ENCODE data around the gene MT4.

Gene MT4

GRCh38 chr16:56560447-56560846, 4.4 kb upstream of the MT4 start:
- no peak overlapping the region for H2AFZ ChIP-seq (ENCODE audit: low read depth, low read length, severe bottlenecking)

DNA sequence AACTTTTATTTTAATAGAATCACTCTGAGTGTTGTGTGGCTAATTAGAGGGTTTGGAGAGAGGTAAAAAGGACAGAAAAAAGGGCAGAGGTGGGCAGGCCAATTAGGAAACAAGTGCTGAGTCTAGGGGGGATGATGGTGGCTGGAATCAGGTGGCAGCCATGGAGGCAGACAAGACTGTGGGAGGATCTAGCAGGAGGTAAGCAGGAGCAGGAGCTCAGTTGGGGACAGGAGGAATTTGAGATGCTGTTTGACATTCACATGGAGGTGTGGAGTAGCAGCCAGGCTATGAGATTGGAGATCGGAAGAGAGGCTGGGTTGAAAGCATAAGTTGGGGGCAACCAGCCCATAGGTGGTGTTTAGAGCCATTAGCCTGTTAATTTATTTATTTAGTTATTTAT, 3.7 kb upstream of the MT4 start:
- Histone ChIP-seq H4K20me1 (ENCODE audit: low read depth, low read length) (no peaks in the 10 kb centered on the region), H3K9ac (ENCODE audit: low read length) (no peak overlapping the region), H3K27me3 (ENCODE audit: low read length) (no peaks in the 10 kb centered on the region; the same call in 1 of the 2 replicates), H3K4me2 (ENCODE audit: low read depth, low read length, poor library complexity, severe bottlenecking) (no peak overlapping the region), H3K4me3 (ENCODE audit: insufficient read depth, low read length, poor library complexity, severe bottlenecking) (no peak overlapping the region), H3K9me3 (ENCODE audit: insufficient read depth, low read length) (no peaks in the 10 kb centered on the region), H2AFZ (ENCODE audit: low read depth, low read length, severe bottlenecking) (no peak overlapping the region), H3K27ac (ENCODE audit: low read depth, low read length) (no peak overlapping the region), H3F3A (ENCODE audit: insufficient read depth) (no peaks in the 10 kb centered on the region), H3K79me2 (ENCODE audit: insufficient read depth, low read length) (no peaks in the 10 kb centered on the region), H3K9me2 (replicated peaks; ENCODE audit: insufficient read depth, low read length) (no peaks in the 10 kb centered on the region), H3K36me3 (ENCODE audit: low read length) (no peaks in the 10 kb centered on the region)
- TF ChIP-seq, protein P1, sequence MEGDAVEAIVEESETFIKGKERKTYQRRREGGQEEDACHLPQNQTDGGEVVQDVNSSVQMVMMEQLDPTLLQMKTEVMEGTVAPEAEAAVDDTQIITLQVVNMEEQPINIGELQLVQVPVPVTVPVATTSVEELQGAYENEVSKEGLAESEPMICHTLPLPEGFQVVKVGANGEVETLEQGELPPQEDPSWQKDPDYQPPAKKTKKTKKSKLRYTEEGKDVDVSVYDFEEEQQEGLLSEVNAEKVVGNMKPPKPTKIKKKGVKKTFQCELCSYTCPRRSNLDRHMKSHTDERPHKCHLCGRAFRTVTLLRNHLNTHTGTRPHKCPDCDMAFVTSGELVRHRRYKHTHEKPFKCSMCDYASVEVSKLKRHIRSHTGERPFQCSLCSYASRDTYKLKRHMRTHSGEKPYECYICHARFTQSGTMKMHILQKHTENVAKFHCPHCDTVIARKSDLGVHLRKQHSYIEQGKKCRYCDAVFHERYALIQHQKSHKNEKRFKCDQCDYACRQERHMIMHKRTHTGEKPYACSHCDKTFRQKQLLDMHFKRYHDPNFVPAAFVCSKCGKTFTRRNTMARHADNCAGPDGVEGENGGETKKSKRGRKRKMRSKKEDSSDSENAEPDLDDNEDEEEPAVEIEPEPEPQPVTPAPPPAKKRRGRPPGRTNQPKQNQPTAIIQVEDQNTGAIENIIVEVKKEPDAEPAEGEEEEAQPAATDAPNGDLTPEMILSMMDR (IDR thresholded peaks at IDR 0.05; ENCODE audit: insufficient read depth, low read length, poor library complexity, severe bottlenecking) = no peak
- no peak for TF ChIP-seq EZH2phosphoT487 (conservative IDR thresholded peaks at IDR 0.05; ENCODE audit: low read length)

More at GRCh38 chr16:56560447-56560846, 4.4 kb upstream of the MT4 start:
- Histone ChIP-seq H3K9me2 (replicated peaks; ENCODE audit: insufficient read depth, low read length) (no peaks in the 10 kb centered on the region), H3K36me3 (ENCODE audit: low read length) (no peaks in the 10 kb centered on the region), H3K9ac (ENCODE audit: low read length) (no peak overlapping the region), H4K20me1 (ENCODE audit: low read depth, low read length) (no peaks in the 10 kb centered on the region), H3K4me2 (ENCODE audit: low read depth, low read length, poor library complexity, severe bottlenecking) (no peak overlapping the region), H3K27me3 (ENCODE audit: low read length) (no peaks in the 10 kb centered on the region), H3K4me3 (ENCODE audit: insufficient read depth, low read length, poor library complexity, severe bottlenecking) (no peak overlapping the region), H3K9me3 (ENCODE audit: insufficient read depth, low read length) (no peaks in the 10 kb centered on the region), H3K79me2 (ENCODE audit: insufficient read depth, low read length) (no peaks in the 10 kb centered on the region), H3K27ac (ENCODE audit: low read depth, low read length) (no peak overlapping the region), H3F3A (ENCODE audit: insufficient read depth) (no peaks in the 10 kb centered on the region)
- no peak for TF ChIP-seq EZH2phosphoT487 (conservative IDR thresholded peaks at IDR 0.05; ENCODE audit: low read length)
- TF ChIP-seq, protein P1 (IDR thresholded peaks at IDR 0.05; ENCODE audit: insufficient read depth, low read length, poor library complexity, severe bottlenecking) = no peak

- Histone ChIP-seq H3K79me2 (ENCODE audit: insufficient read depth, low read length) (no peaks in the 10 kb centered on the region), H4K20me1 (ENCODE audit: low read depth, low read length) (no peaks in the 10 kb centered on the region), H3K9me2 (replicated peaks; ENCODE audit: insufficient read depth, low read length) (no peaks in the 10 kb centered on the region), H3K36me3 (ENCODE audit: low read length) (no peaks in the 10 kb centered on the region), H2AFZ (ENCODE audit: low read depth, low read length, severe bottlenecking) (no peak overlapping the region), H3K4me2 (ENCODE audit: low read depth, low read length, poor library complexity, severe bottlenecking) (no peak overlapping the region), H3K27me3 (ENCODE audit: low read length) (peaks cover 3% of the 10 kb centered on the region; the same call in 1 of the 2 replicates), H3K4me3 (ENCODE audit: insufficient read depth, low read length, poor library complexity, severe bottlenecking) (no peak overlapping the region), H3K27ac (ENCODE audit: low read depth, low read length) (no peak overlapping the region), H3K9me3 (ENCODE audit: insufficient read depth, low read length) (no peaks in the 10 kb centered on the region), H3K9ac (ENCODE audit: low read length) (no peak overlapping the region), H3F3A (ENCODE audit: insufficient read depth) (no peaks in the 10 kb centered on the region)
- TF ChIP-seq EZH2phosphoT487 (conservative IDR thresholded peaks at IDR 0.05; ENCODE audit: low read length) = no peak
- TF ChIP-seq, protein P1 (IDR thresholded peaks at IDR 0.05; ENCODE audit: insufficient read depth, low read length, poor library complexity, severe bottlenecking) = no peak
These were observed 5.1 kb downstream of the MT4 start for GRCh38 chr16:56569971-56570370.
